GM12878 (cell line): Measurements from ENCODE around the gene FNDC3A. TPM values are rescaled to one million over a fixed set of nuclear protein-coding genes. Genes with fewer than 3 reads are reported as not detected.

Source experiments
- ATAC-seq: fragments of 200-7000 bp; cut with Tn5 transposase; 3 replicates; pipeline ENCODE4 v1.9.1; 2020; ENCODE audit warnings: mild to moderate bottlenecking, moderate library complexity
- BruUV-seq: library from RNA; stranded (reverse); fragments of 400-500 nt; replicated peaks from 2 replicates; lab custom pipeline; 2021; lab: Mats Ljungman, UMichigan
- CTCF ChIA-PET: fragments of 300-600 bp; sonication (Branson Sonifier 250); formaldehyde crosslinking; extraction: SDS; loops from one replicate; lab custom pipeline; 2021; ENCODE audit warnings: inconsistent platforms; lab: Yijun Ruan, JAX
- POLR2A ChIA-PET: fragments of 350-600 bp; formaldehyde crosslinking; extraction: SDS; loops from one replicate; lab custom pipeline; 2021; ENCODE audit warnings: inconsistent platforms; lab: Charles Lee
- RAD21 ChIA-PET: fragments of 300-600 bp; sonication (Branson Sonifier 250); formaldehyde crosslinking; loops from one replicate; lab custom pipeline; 2023; ENCODE audit warnings: antibody characterized with exemption; ENCODE audit not compliant: unreplicated experiment; lab: Charles Lee
- SMC1A ChIA-PET: fragments of 300-600 bp; sonication (Branson Sonifier 250); formaldehyde crosslinking; loops from one replicate; lab custom pipeline; 2023; ENCODE audit not compliant: unreplicated experiment, uncharacterized antibody; lab: Charles Lee
- DNase-seq: peaks from one replicate; pipeline ENCODE4 v3.0.0-alpha.2; 2011; ENCODE audit warnings: low read depth, low spot score
- FAIRE-seq: peaks from 3 replicates; lab custom pipeline; 2011; peaks lifted over from hg19 to GRCh38; lab: Jason Lieb, UNC
- H2AFZ ChIP-seq: 2 replicates; pipeline ENCODE4 v1.6.0; 2011; ENCODE audit warnings: low read depth, low read length, control low read depth; ENCODE audit not compliant: control insufficient read depth
- H3K27ac ChIP-seq: 2 replicates; pipeline ENCODE4 v1.5.1; 2011; ENCODE audit warnings: control low read depth; ENCODE audit not compliant: control insufficient read depth, insufficient read depth
- H3K27me3 ChIP-seq, 2 experiments: replicated peaks in 1 of 2; 2 replicates each; pipeline versions ENCODE4 v1.6.0 to v1.6.1; 2011; ENCODE audit warnings: low read length in 1 of 2; ENCODE audit not compliant: control insufficient read depth in 2 of 2, insufficient read depth in 2 of 2
- H3K36me3 ChIP-seq, 2 experiments: 2 replicates each; pipeline ENCODE4 v1.5.1; 2011; ENCODE audit warnings: low read length in 1 of 2; ENCODE audit not compliant: control insufficient read depth in 2 of 2, insufficient read depth in 2 of 2
- H3K4me1 ChIP-seq: 2 replicates; pipeline ENCODE4 v1.6.1; 2011; ENCODE audit warnings: mild to moderate bottlenecking, low read length, moderate library complexity, mixed read lengths; ENCODE audit not compliant: control insufficient read depth, insufficient read depth
- H3K4me2 ChIP-seq: 2 replicates; pipeline ENCODE4 v1.6.0; 2011; ENCODE audit warnings: control low read depth; ENCODE audit not compliant: control insufficient read depth, insufficient read depth
- H3K4me3 ChIP-seq: fragments of 200-600 bp; sonication (generic); 2 replicates; pipeline ENCODE4 v1.5.1; 2016
- H3K79me2 ChIP-seq: 2 replicates; pipeline ENCODE4 v1.6.0; 2011; ENCODE audit warnings: low read length; ENCODE audit not compliant: control insufficient read depth, insufficient read depth
- H3K9ac ChIP-seq: 2 replicates; pipeline ENCODE4 v1.8.0; 2011; ENCODE audit warnings: low read length, control low read depth, mixed read lengths; ENCODE audit not compliant: control insufficient read depth, insufficient read depth
- H3K9me3 ChIP-seq: replicated peaks from 3 replicates; pipeline ENCODE4 v1.5.1; 2011; ENCODE audit warnings: mild to moderate bottlenecking, low read length; ENCODE audit not compliant: control insufficient read depth, insufficient read depth
- H4K20me1 ChIP-seq: 2 replicates; pipeline ENCODE4 v1.6.0; 2011; ENCODE audit not compliant: control insufficient read depth, insufficient read depth
- JUND ChIP-seq: IDR thresholded peaks from 2 replicates; pipeline ENCODE4 v1.6.1; 2012; ENCODE audit warnings: low read depth, mild to moderate bottlenecking, low read length, improper control_type of control experiment, moderate library complexity
- KLF5 ChIP-seq: fragments of 450-650 bp; IDR thresholded peaks from 2 replicates; pipeline ENCODE4 v1.6.1; 2014; ENCODE audit warnings: mild to moderate bottlenecking; ENCODE audit not compliant: partially characterized antibody
- MLLT1 ChIP-seq: fragments of 450-650 bp; IDR thresholded peaks from 2 replicates; pipeline ENCODE4 v1.6.1; 2016; ENCODE audit warnings: mild to moderate bottlenecking
- NFYA ChIP-seq: IDR thresholded peaks from 2 replicates; pipeline ENCODE4 v1.6.1; 2011; ENCODE audit warnings: low read depth, mild to moderate bottlenecking, low read length, improper control_type of control experiment, borderline replicate concordance
- NR2C1 ChIP-seq: fragments of 450-650 bp; IDR thresholded peaks from 2 replicates; pipeline ENCODE4 v1.6.1; 2017; ENCODE audit warnings: antibody characterized with exemption, mild to moderate bottlenecking, moderate library complexity
- RELA ChIP-seq: fragments of 450-650 bp; IDR thresholded peaks from 2 replicates; pipeline ENCODE4 v1.8.0; 2014; ENCODE audit warnings: borderline replicate concordance; ENCODE audit not compliant: partially characterized antibody
- TCF12 ChIP-seq: IDR thresholded peaks from 2 replicates; pipeline ENCODE4 v1.6.1; 2011; ENCODE audit warnings: low read depth, mild to moderate bottlenecking, low read length
- ZNF217 ChIP-seq: fragments of 450-650 bp; IDR thresholded peaks from 2 replicates; pipeline ENCODE4 v1.6.1; 2017; ENCODE audit warnings: antibody characterized with exemption, mild to moderate bottlenecking
- ZSCAN29 ChIP-seq: fragments of 450-650 bp; IDR thresholded peaks from 2 replicates; pipeline ENCODE4 v1.6.1; 2017; ENCODE audit warnings: mild to moderate bottlenecking, moderate library complexity
- WGBS: methylation state at CpG from one replicate; pipeline ENCODE4 v1.1.6; 2016; ENCODE audit warnings: low lambda C conversion rate; ENCODE audit not compliant: insufficient replicate concordance, insufficient coverage; ENCODE audit errors: missing lambda C conversion rate; 5-methylcytosine and 5-hydroxymethylcytosine counted together
- in situ Hi-C: fragments of 300-500 bp; cut with MboI; formaldehyde crosslinking; loops from 9 replicates; pipeline ENCODE4 v1.14.3; 2018; ENCODE audit warnings: mixed read lengths
- intact Hi-C: fragments of 100-400 bp; cut with micrococcal nuclease; formaldehyde crosslinking; loops from one replicate; pipeline ENCODE4 v1.14.2; 2022; ENCODE audit not compliant: unreplicated experiment
- polyA plus RNA-seq, 11 experiments: library from polyadenylated mRNA; depleted of rRNA in 4 of 11; unstranded in 6 of 11; stranded (reverse) in 5 of 11; fragments of >200 nt; fragmentation: Nextera tagmentation in 4 of 11; fragmentation: Illumina TruSeq in 1 of 11; extraction: Ambion mirVana in 4 of 11; extraction: Trizol in 1 of 11; gene quantifications; 1 replicate in 1 of 11; 2 replicates in 10 of 11; pipeline versions ENCODE4 v1.2.1 to v1.2.3, GENCODE V29; 2011 to 2016; ENCODE audit warnings: inconsistent platforms in 2 of 11, missing spikeins in 2 of 11, low read depth in 1 of 11
- total RNA-seq, 4 experiments: library from RNA; depleted of rRNA in 3 of 4; stranded (reverse); fragments of >200 nt in 3 of 4; fragmentation: Illumina TruSeq in 1 of 4; extraction: Trizol in 1 of 4; gene quantifications; 2 replicates each; pipeline versions ENCODE4 v1.2.1 to v1.2.3, GENCODE V29; 2013 to 2021
- TF ChIP-seq, protein P1 (sequence below): fragments of 450-650 bp; IDR thresholded peaks from 2 replicates; pipeline ENCODE4 v1.6.1; 2016; ENCODE audit warnings: mild to moderate bottlenecking, moderate library complexity, borderline replicate concordance

The FNDC3A gene
- total and polyA plus RNA-seq, 10 of the 15 experiments (the other 5 are each of a cell fraction or from before 2014, with no cell fraction given): 6.3 to 46.4 (median 22.8) TPM

DNA sequence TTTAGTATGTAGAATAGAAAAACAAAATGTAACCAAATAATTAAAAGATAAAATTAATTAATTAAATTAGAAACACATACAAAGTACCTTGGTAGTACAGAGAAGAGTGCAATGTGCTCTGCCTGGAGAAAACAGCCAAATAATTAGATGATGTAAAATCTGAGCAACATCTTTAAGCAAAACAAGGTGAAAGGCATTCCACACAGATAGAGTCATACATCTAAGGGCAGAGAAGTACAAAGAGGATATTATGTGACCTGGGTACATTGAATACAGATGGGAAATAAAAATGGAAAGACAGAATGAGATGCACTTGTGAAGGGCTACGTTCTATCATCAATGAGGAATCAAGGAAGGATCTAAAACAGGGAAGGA, 25.2 kb upstream of the FNDC3A start:
- H3K79me2 ChIP-seq: no peaks in the 10 kb centered on the region
- CTCF ChIA-PET: no interaction called here
- H3K27ac ChIP-seq: no peak overlapping the region
- H4K20me1 ChIP-seq: no peaks in the 10 kb centered on the region
- TF ChIP-seq ZSCAN29: no peak
- TF ChIP-seq KLF5: no peak
- TF ChIP-seq TCF12: no peak
- TF ChIP-seq MLLT1: no peak
- no peak for TF ChIP-seq NR2C1
- TF ChIP-seq ZNF217: no peak
- no peak for TF ChIP-seq NFYA
- no peak for TF ChIP-seq JUND
- no peak for TF ChIP-seq RELA
- TF ChIP-seq, protein P1, sequence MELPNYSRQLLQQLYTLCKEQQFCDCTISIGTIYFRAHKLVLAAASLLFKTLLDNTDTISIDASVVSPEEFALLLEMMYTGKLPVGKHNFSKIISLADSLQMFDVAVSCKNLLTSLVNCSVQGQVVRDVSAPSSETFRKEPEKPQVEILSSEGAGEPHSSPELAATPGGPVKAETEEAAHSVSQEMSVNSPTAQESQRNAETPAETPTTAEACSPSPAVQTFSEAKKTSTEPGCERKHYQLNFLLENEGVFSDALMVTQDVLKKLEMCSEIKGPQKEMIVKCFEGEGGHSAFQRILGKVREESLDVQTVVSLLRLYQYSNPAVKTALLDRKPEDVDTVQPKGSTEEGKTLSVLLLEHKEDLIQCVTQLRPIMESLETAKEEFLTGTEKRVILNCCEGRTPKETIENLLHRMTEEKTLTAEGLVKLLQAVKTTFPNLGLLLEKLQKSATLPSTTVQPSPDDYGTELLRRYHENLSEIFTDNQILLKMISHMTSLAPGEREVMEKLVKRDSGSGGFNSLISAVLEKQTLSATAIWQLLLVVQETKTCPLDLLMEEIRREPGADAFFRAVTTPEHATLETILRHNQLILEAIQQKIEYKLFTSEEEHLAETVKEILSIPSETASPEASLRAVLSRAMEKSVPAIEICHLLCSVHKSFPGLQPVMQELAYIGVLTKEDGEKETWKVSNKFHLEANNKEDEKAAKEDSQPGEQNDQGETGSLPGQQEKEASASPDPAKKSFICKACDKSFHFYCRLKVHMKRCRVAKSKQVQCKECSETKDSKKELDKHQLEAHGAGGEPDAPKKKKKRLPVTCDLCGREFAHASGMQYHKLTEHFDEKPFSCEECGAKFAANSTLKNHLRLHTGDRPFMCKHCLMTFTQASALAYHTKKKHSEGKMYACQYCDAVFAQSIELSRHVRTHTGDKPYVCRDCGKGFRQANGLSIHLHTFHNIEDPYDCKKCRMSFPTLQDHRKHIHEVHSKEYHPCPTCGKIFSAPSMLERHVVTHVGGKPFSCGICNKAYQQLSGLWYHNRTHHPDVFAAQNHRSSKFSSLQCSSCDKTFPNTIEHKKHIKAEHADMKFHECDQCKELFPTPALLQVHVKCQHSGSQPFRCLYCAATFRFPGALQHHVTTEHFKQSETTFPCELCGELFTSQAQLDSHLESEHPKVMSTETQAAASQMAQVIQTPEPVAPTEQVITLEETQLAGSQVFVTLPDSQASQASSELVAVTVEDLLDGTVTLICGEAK: no peak
- TF ChIP-seq, all 136 proteins: peak for 0
- FAIRE-seq: no peak
- in situ Hi-C loops (no loop called here), intact Hi-C loops (no loop called here)
- ChIA-PET POLR2A (no interaction called here), RAD21 (no interaction called here), SMC1A (no interaction called here)
- Histone ChIP-seq H3K27me3 (no peaks in the 10 kb centered on the region), H3K4me3 (no peak overlapping the region), H3K4me1 (no peaks in the 10 kb centered on the region), H3K9me3 (no peaks in the 10 kb centered on the region), H3K9ac (no peak overlapping the region), H3K36me3 (no peaks in the 10 kb centered on the region), H3K4me2 (no peak overlapping the region), H2AFZ (no peak overlapping the region)
- 0% methylated on average over 1 of the region's 1 CpG for WGBS
- no TSS peak for BruUV-seq
- no peak for ATAC-seq
- no peak for DNase-seq
